A549 (cell line): ENCODE measurements around the gene GPR35.

Source experiments
- BHLHE40 ChIP-seq: IDR thresholded peaks from 2 replicates; pipeline ENCODE4 v1.6.1; 2012; ENCODE audit warnings: low read depth, low read length, inconsistent platforms
- CTCF ChIP-seq: fragments of >200 bp; sonication (Bioruptor Twin); formaldehyde crosslinking; IDR thresholded peaks from 3 replicates; pipeline ENCODE4 v1.5.1; 2016
- GATA3 ChIP-seq: IDR thresholded peaks from 2 replicates; pipeline ENCODE4 v1.6.1; 2012; ENCODE audit warnings: borderline replicate concordance
- HMGXB4 ChIP-seq: fragments of 250-450 bp; sonication (Bioruptor Pico); IDR thresholded peaks from 2 replicates; pipeline ENCODE4 v1.5.0; 2021; ENCODE audit warnings: mild to moderate bottlenecking, moderate library complexity, borderline replicate concordance
- JUNB ChIP-seq: fragments of >200 bp; sonication (Bioruptor Twin); formaldehyde crosslinking; IDR thresholded peaks from 2 replicates; pipeline ENCODE4 v1.6.1; 2016
- MYC ChIP-seq: IDR thresholded peaks from 2 replicates; pipeline ENCODE4 v1.6.1; 2012; ENCODE audit warnings: mild to moderate bottlenecking, inconsistent platforms, low read length, improper control_type of control experiment, borderline replicate concordance
- REST ChIP-seq: fragments of 200-600 bp; sonication (generic); IDR thresholded peaks from 2 replicates; pipeline ENCODE4 v1.6.1; 2016; ENCODE audit warnings: antibody characterized with exemption, mild to moderate bottlenecking, moderate library complexity
- RFX5 ChIP-seq: fragments of 450-650 bp; IDR thresholded peaks from 2 replicates; pipeline ENCODE4 v1.7.1; 2014; ENCODE audit warnings: antibody characterized with exemption, mild to moderate bottlenecking, moderate library complexity
- USF2 ChIP-seq: fragments of 450-650 bp; IDR thresholded peaks from 2 replicates; pipeline ENCODE4 v1.6.1; 2014; ENCODE audit warnings: antibody characterized with exemption

GRCh38 chr2:240603846-240604245 lies 21.4 kb upstream of the GPR35 start:
- no peak for TF ChIP-seq GATA3
- no peak for TF ChIP-seq RFX5
- TF ChIP-seq REST, result no peak
- TF ChIP-seq MYC, result no peak
- TF ChIP-seq JUNB, result no peak
- no peak for TF ChIP-seq CTCF
- TF ChIP-seq USF2, result no peak
- no peak for TF ChIP-seq HMGXB4 (CRISPR knock-in tag)
- no peak for TF ChIP-seq BHLHE40
